H1 (cell line): ENCODE measurements around the gene CCDC51. TPM values are rescaled to one million over a fixed set of nuclear protein-coding genes. Genes with fewer than 3 reads are reported as not detected.

Experiments used
- CTCF ChIA-PET: fragments of 300-600 bp; sonication (Branson Sonifier 250); formaldehyde crosslinking; loops from one replicate; lab custom pipeline; 2021; ENCODE audit not compliant: partially characterized antibody; lab: Charles Lee
- POLR2A ChIA-PET: fragments of 300-600 bp; sonication (Branson Sonifier 250); formaldehyde crosslinking; loops from one replicate; lab custom pipeline; 2021; ENCODE audit warnings: inconsistent platforms; ENCODE audit not compliant: partially characterized antibody; lab: Charles Lee
- DNase-seq, 2 experiments: peaks; one replicate each; pipeline versions ENCODE4 v3.0.0 to v3.0.0-alpha.2; 2010 to 2022; ENCODE audit warnings: low spot score in 2 of 2, low read depth in 1 of 2, mixed read lengths in 1 of 2
- FAIRE-seq: peaks from 2 replicates; lab custom pipeline; 2011; peaks lifted over from hg19 to GRCh38; lab: Jason Lieb, UNC
- H2AFZ ChIP-seq: 2 replicates; pipeline ENCODE4 v1.8.1; 2012; ENCODE audit warnings: low read length, inconsistent platforms
- H2AK5ac ChIP-seq: 2 replicates; pipeline ENCODE4 v1.6.1; 2013; ENCODE audit warnings: low read depth, low read length
- H2BK120ac ChIP-seq: replicated peaks from 2 replicates; pipeline ENCODE3; 2013; ENCODE audit warnings: low read depth, low read length, inconsistent platforms
- H2BK12ac ChIP-seq: 2 replicates; pipeline ENCODE4 v1.6.1; 2013; ENCODE audit warnings: low read depth, low read length
- H2BK15ac ChIP-seq: 2 replicates; pipeline ENCODE4 v1.6.1; 2013; ENCODE audit warnings: low read length
- H2BK20ac ChIP-seq: 2 replicates; pipeline ENCODE4 v1.6.1; 2013; ENCODE audit warnings: low read length
- H2BK5ac ChIP-seq: 2 replicates; pipeline ENCODE4 v1.6.1; 2013; ENCODE audit warnings: low read depth, low read length
- H3K14ac ChIP-seq: 2 replicates; pipeline ENCODE4 v1.6.1; 2013; ENCODE audit warnings: inconsistent platforms; ENCODE audit not compliant: insufficient read length
- H3K18ac ChIP-seq: 2 replicates; pipeline ENCODE4 v1.6.1; 2013; ENCODE audit warnings: low read length; ENCODE audit errors: extremely low read depth
- H3K23ac ChIP-seq: 2 replicates; pipeline ENCODE4 v1.6.1; 2013; ENCODE audit warnings: inconsistent platforms; ENCODE audit not compliant: insufficient read length
- H3K23me2 ChIP-seq: 2 replicates; pipeline ENCODE4 v1.6.1; 2013; ENCODE audit warnings: low read depth, low read length
- H3K27ac ChIP-seq: 2 replicates; pipeline ENCODE4 v1.6.1; 2011; ENCODE audit warnings: low read depth, low read length, inconsistent platforms
- H3K27me3 ChIP-seq, 4 experiments: replicated peaks in 1 of 4; 1 replicate in 1 of 4; 2 replicates in 3 of 4; pipeline versions ENCODE4 v1.6.1 to v1.8.1; 2011 to 2013; ENCODE audit warnings: low read length in 3 of 4, mild to moderate bottlenecking in 3 of 4, inconsistent platforms in 2 of 4, mixed read lengths in 2 of 4, moderate library complexity in 1 of 4; ENCODE audit not compliant: control insufficient read depth in 3 of 4, insufficient read depth in 3 of 4; ENCODE audit errors: extremely low read depth in 1 of 4
- H3K36me3 ChIP-seq, 4 experiments: 2 replicates each; pipeline versions ENCODE4 v1.6.1 to v1.8.1; 2011 to 2013; ENCODE audit warnings: mild to moderate bottlenecking in 4 of 4, low read length in 3 of 4, moderate library complexity in 2 of 4, control low read depth in 1 of 4, inconsistent platforms in 1 of 4; ENCODE audit not compliant: insufficient read depth in 4 of 4, control insufficient read depth in 2 of 4
- H3K4ac ChIP-seq: replicated peaks from 2 replicates; pipeline ENCODE3; 2013; ENCODE audit warnings: low read length, low read depth, mixed read lengths, inconsistent platforms; ENCODE audit not compliant: insufficient read length
- H3K4me1 ChIP-seq, 4 experiments: replicated peaks in 1 of 4; 1 replicate in 1 of 4; 2 replicates in 3 of 4; pipeline versions ENCODE4 v1.6.1 to v1.8.1; 2011 to 2013; ENCODE audit warnings: low read length in 3 of 4, inconsistent platforms in 2 of 4, mixed read lengths in 1 of 4; ENCODE audit not compliant: insufficient read depth in 4 of 4, control insufficient read depth in 3 of 4
- H3K4me2 ChIP-seq, 2 experiments: 2 replicates each; pipeline versions ENCODE4 v1.6.1 to v1.8.1; 2011 to 2013; ENCODE audit warnings: low read depth in 2 of 2, low read length in 2 of 2, control low read depth in 1 of 2, inconsistent platforms in 1 of 2, mild to moderate bottlenecking in 1 of 2; ENCODE audit not compliant: insufficient read depth in 1 of 2
- H3K4me3 ChIP-seq, 4 experiments: fragments of 200-600, 300-600 bp in 1 of 4; sonication (generic), shearing (Covaris generic), sonication (Bioruptor Twin) in 1 of 4; 2 replicates each; pipeline versions ENCODE4 v1.5.1 to v1.8.1; 2011 to 2016; ENCODE audit warnings: low read length in 4 of 4, low read depth in 3 of 4, control low read depth in 2 of 4, inconsistent platforms in 2 of 4, mild to moderate bottlenecking in 2 of 4, mixed read lengths in 1 of 4, moderate library complexity in 1 of 4; ENCODE audit not compliant: insufficient read depth in 2 of 4; ENCODE audit errors: extremely low read depth in 1 of 4
- H3K56ac ChIP-seq: replicated peaks from 2 replicates; pipeline ENCODE3; 2013; ENCODE audit warnings: low read depth, mild to moderate bottlenecking, mixed read lengths, low read length, inconsistent platforms; ENCODE audit not compliant: insufficient read length
- H3K79me1 ChIP-seq: 2 replicates; pipeline ENCODE4 v1.6.1; 2013; ENCODE audit warnings: low read depth, low read length, control low read depth
- H3K79me2 ChIP-seq, 2 experiments: 2 replicates each; pipeline versions ENCODE4 v1.6.1 to v1.8.1; 2012 to 2013; ENCODE audit warnings: low read length in 2 of 2, mild to moderate bottlenecking in 2 of 2, inconsistent platforms in 1 of 2; ENCODE audit not compliant: insufficient read depth in 2 of 2, control insufficient read depth in 1 of 2
- H3K9ac ChIP-seq, 4 experiments: replicated peaks in 1 of 4; 1 replicate in 1 of 4; 2 replicates in 3 of 4; pipeline versions ENCODE4 v1.6.1 to v1.8.1; 2011 to 2013; ENCODE audit warnings: low read depth in 3 of 4, low read length in 3 of 4, control low read depth in 2 of 4, mild to moderate bottlenecking in 2 of 4, moderate library complexity in 2 of 4, inconsistent platforms in 1 of 4; ENCODE audit errors: extremely low read depth in 1 of 4
- H3K9me3 ChIP-seq, 2 experiments: 2 replicates each; pipeline versions ENCODE4 v1.6.1 to v1.8.1; 2012 to 2013; ENCODE audit warnings: mild to moderate bottlenecking in 2 of 2, moderate library complexity in 2 of 2, control low read depth in 1 of 2, inconsistent platforms in 1 of 2, low read depth in 1 of 2, low read length in 1 of 2, mixed read lengths in 1 of 2; ENCODE audit not compliant: insufficient read depth in 2 of 2
- H4K20me1 ChIP-seq, 2 experiments: replicated peaks in 1 of 2; 2 replicates each; pipeline versions ENCODE3 to v1.8.1; 2011 to 2013; ENCODE audit warnings: inconsistent platforms in 2 of 2, low read length in 2 of 2, mild to moderate bottlenecking in 1 of 2; ENCODE audit not compliant: insufficient read depth in 2 of 2, control insufficient read depth in 1 of 2
- H4K5ac ChIP-seq: 2 replicates; pipeline ENCODE4 v1.6.1; 2013; ENCODE audit warnings: low read length, low read depth, mixed read lengths, inconsistent platforms; ENCODE audit not compliant: insufficient read length
- H4K8ac ChIP-seq: 2 replicates; pipeline ENCODE4 v1.8.0; 2013; ENCODE audit warnings: mild to moderate bottlenecking, moderate library complexity, low read length, inconsistent platforms; ENCODE audit not compliant: insufficient read depth; ENCODE audit errors: extremely low read depth
- H4K91ac ChIP-seq: replicated peaks from 2 replicates; pipeline ENCODE3; 2013; ENCODE audit warnings: low read length, mixed read lengths, inconsistent platforms; ENCODE audit not compliant: insufficient read length
- BRCA1 ChIP-seq: IDR thresholded peaks from 2 replicates; pipeline ENCODE4 v1.6.1; 2012; ENCODE audit warnings: low read depth, low read length, improper control_type of control experiment
- CBX5 ChIP-seq: fragments of 300-800, 300-1000 bp; sonication (generic); IDR thresholded peaks from 2 replicates; pipeline ENCODE4 v1.7.1; 2016; ENCODE audit warnings: antibody characterized with exemption, low read length, low read depth
- EP300 ChIP-seq, 2 experiments: IDR thresholded peaks; 1 replicate in 1 of 2; 2 replicates in 1 of 2; pipeline ENCODE4 v1.6.1; 2011 to 2012; ENCODE audit warnings: low read depth in 2 of 2, low read length in 2 of 2, mild to moderate bottlenecking in 2 of 2, borderline replicate concordance in 1 of 2, inconsistent platforms in 1 of 2, moderate library complexity in 1 of 2
- MAFK ChIP-seq: IDR thresholded peaks from 2 replicates; pipeline ENCODE4 v1.6.1; 2012; ENCODE audit warnings: low read depth, mild to moderate bottlenecking, improper control_type of control experiment, low read length
- PHF8 ChIP-seq: fragments of 200-600 bp; sonication (generic); conservative IDR thresholded peaks from 2 replicates; pipeline ENCODE4 v1.7.1; 2012; ENCODE audit warnings: low read depth, mild to moderate bottlenecking, inconsistent platforms, low read length, moderate library complexity
- RNF2 ChIP-seq: fragments of 200-900, 300-1000 bp; sonication (generic); IDR thresholded peaks from 2 replicates; pipeline ENCODE4 v1.7.1; 2016; ENCODE audit warnings: borderline replicate concordance, low read depth, mild to moderate bottlenecking, antibody characterized with exemption, low read length; ENCODE audit not compliant: poor library complexity, severe bottlenecking; ENCODE audit errors: missing control alignments
- SIN3A ChIP-seq, 2 experiments: IDR thresholded peaks in 1 of 2; conservative IDR thresholded peaks in 1 of 2; 2 replicates each; pipeline ENCODE4 v1.6.1; 2011 to 2012; ENCODE audit warnings: low read length in 2 of 2, improper control_type of control experiment in 1 of 2, low read depth in 1 of 2, mild to moderate bottlenecking in 1 of 2
- SP4 ChIP-seq: IDR thresholded peaks from 2 replicates; pipeline ENCODE4 v1.6.1; 2012; ENCODE audit warnings: low read length, inconsistent platforms
- WGBS, 2 experiments: shearing (Covaris generic) in 1 of 2; methylation state at CpG; one replicate each; pipeline versions ENCODE4 v1.1.6 to v1.1.7; 2013 to 2015; ENCODE audit warnings: low lambda C conversion rate in 2 of 2, mixed read lengths in 2 of 2, inconsistent platforms in 1 of 2, low coverage in 1 of 2, missing lambda C conversion rate in 1 of 2; ENCODE audit not compliant: insufficient replicate concordance in 2 of 2, insufficient coverage in 1 of 2, insufficient read length in 1 of 2; ENCODE audit errors: extremely low coverage in 1 of 2, missing lambda C conversion rate in 1 of 2; 5-methylcytosine and 5-hydroxymethylcytosine counted together
- polyA plus RNA-seq, 7 experiments: library from polyadenylated mRNA; depleted of rRNA in 3 of 7; stranded (reverse) in 5 of 7; unstranded in 2 of 7; fragments of >200 nt in 5 of 7; fragments of 200-250 nt in 2 of 7; gene quantifications; 1 replicate in 5 of 7; 2 replicates in 1 of 7; 4 replicates in 1 of 7; pipeline versions ENCODE4 v1.2.1 to v1.2.3, GENCODE V29; 2011 to 2013; ENCODE audit warnings: missing spikeins in 2 of 7, mixed read lengths in 2 of 7
- total RNA-seq: library from RNA; stranded (reverse); fragmentation: NEBNext Ultra II Directional; extraction: Animal tissue kit (Norgen Biotek cat#: 25700); gene quantifications from 2 replicates; pipeline ENCODE4 v1.2.1, GENCODE V29; 2021
- TF ChIP-seq, protein P1 (sequence below): IDR thresholded peaks from 2 replicates; pipeline ENCODE4 v1.6.1; 2011; ENCODE audit warnings: low read depth, mild to moderate bottlenecking, low read length; ENCODE audit not compliant: insufficient read depth
- TF ChIP-seq, protein P2 (sequence below): IDR thresholded peaks from 2 replicates; pipeline ENCODE4 v1.6.1; 2012; ENCODE audit warnings: inconsistent platforms

CCDC51 gene
- total and polyA plus RNA-seq, 2 of the 8 experiments (the other 6 are each of a cell fraction or from before 2014, with no cell fraction given) = 21.3 to 21.4 TPM

DNA sequence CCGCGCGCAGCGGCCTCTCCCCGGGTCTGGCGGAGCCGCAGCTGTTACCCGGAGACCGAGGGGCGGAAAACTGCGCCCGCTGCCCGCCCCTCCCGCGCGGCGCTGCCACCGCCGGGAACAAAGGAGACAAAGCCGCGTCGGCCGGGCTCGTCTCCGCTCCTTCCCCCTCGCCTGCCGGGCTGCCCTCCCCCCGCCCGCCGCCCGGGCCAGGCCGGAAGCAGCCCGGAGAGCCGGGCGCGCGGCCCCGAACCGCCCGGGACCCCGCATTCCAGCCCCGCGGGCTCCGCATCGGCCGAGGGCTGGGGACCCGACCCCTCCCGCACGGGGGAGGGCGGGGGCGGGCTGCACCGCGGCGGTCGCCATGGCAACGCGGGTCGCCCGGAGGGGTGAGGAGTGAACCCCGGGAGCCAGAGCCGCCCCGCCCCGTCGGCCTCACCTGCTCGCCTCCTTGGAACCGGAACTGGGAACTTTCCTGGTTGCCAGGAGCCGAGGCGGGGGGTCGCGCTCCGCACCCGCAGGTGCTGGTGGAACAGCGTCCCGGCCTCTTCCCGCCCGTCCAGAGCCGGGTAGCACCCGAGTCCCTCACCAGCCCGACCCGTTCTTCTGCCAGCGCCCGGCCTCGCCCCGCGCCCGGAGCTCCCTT lies 10.5 kb downstream of the CCDC51 start:
- Histone ChIP-seq H3K18ac (peak overlapping the region; percentile 83), H3K27ac (peak overlapping the region; percentile 94), H4K5ac (peak overlapping the region; percentile 71), H2BK12ac (0 out of 2 replicates have a peak overlapping the region, but pooled peaks have one; percentile 9), H3K4me1 (peaks cover 7 to 37% (median 22%) of the 10 kb centered on the region in 4 experiments), H3K4ac (no peak overlapping the region), H3K23me2 (peaks cover 13% of the 10 kb centered on the region), H3K4me3 (peak overlapping the region; percentile 66 to 85 (median 76)), H2AK5ac (no peak overlapping the region), H3K79me2 (peaks cover 30 to 56% of the 10 kb centered on the region in 2 experiments), H3K9ac (peak overlapping the region; percentile 49 to 98 (median 94)), H3K23ac (no peak overlapping the region), H3K56ac (peak overlapping the region; percentile 74), H2AFZ (no peak overlapping the region), H3K36me3 (peaks cover 4 to 23% (median 12%) of the 10 kb centered on the region in 4 experiments; a peak in 7 of 8 replicates), H2BK5ac (peak overlapping the region; percentile 91), H4K8ac (no peak overlapping the region; the same call in 1 of the 2 replicates), H2BK120ac (no peak overlapping the region), H3K27me3 (no peaks in the 10 kb centered on the region), H3K14ac (no peak overlapping the region), H2BK20ac (no peak overlapping the region), H4K20me1 (peaks cover 4 to 19% of the 10 kb centered on the region in 2 experiments), H4K91ac (peak overlapping the region; percentile 71), H3K9me3 (no peaks in the 10 kb centered on the region), H2BK15ac (no peak overlapping the region), H3K79me1 (peaks cover 31% of the 10 kb centered on the region), H3K4me2 (peak overlapping the region; percentile 74 to 77)
- peak in 1 of 2 experiments; percentile 90 for DNase-seq
- ChIA-PET POLR2A (interaction anchor here (0.7 to 31.5 kb wide), 25 partner anchors 8 to 270 kb away, joined by 3 to 650 read pairs (median 5); partner anchors contain the start of genes ATRIP, CCDC51, FBXW12 and TMA7), CTCF (interaction anchor here (1.0 to 5.4 kb wide), 4 partner anchors 15 to 29 kb away, joined by 5 to 34 read pairs (median 11); no protein-coding TSS in a partner anchor)
- FAIRE-seq = no peak
- WGBS, 2 experiments = 1% methylated on average over 10 of the region's 86 CpGs; no CpG with 5 or more reads in 1 of the 2 experiments
- TF ChIP-seq PHF8 = peak; percentile 46; the same call in 1 of the 2 replicates
- TF ChIP-seq CBX5 = no peak
- no peak for TF ChIP-seq SP4
- TF ChIP-seq BRCA1 = no peak
- no peak for TF ChIP-seq RNF2
- TF ChIP-seq MAFK = no peak
- TF ChIP-seq, protein P1, sequence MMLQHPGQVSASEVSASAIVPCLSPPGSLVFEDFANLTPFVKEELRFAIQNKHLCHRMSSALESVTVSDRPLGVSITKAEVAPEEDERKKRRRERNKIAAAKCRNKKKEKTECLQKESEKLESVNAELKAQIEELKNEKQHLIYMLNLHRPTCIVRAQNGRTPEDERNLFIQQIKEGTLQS = no peak
- peak; percentile 43 to 71; a peak in 2 of 4 replicates for TF ChIP-seq SIN3A (conservative IDR thresholded peaks at IDR 0.05 in 1 of 2, IDR thresholded peaks at IDR 0.05 in 1 of 2; ENCODE audit: low read depth in 1 of 2, low read length in 2 of 2)
- TF ChIP-seq, protein P2, sequence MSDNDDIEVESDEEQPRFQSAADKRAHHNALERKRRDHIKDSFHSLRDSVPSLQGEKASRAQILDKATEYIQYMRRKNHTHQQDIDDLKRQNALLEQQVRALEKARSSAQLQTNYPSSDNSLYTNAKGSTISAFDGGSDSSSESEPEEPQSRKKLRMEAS = no peak
- no peak for TF ChIP-seq EP300 (IDR thresholded peaks at IDR 0.05; ENCODE audit: borderline replicate concordance in 1 of 2, low read depth in 2 of 2, low read length in 2 of 2)
